Activated naive CD8-positive, alpha-beta T cell treated with anti-CD3 and anti-CD28 coated beads for 36 hours (primary cell): ENCODE data around the gene MACROD1. TPM values are rescaled to one million over a fixed set of nuclear protein-coding genes. Genes with fewer than 3 reads are reported as not detected.

Experiments used
- DNase-seq: peaks from one replicate; pipeline ENCODE4 v3.0.0; 2021
- H3K27ac Mint-ChIP-seq: one replicate; pipeline ENCODE4 v1.8.0; 2022; ENCODE audit warnings: mild to moderate bottlenecking, moderate library complexity, mixed read lengths
- H3K27me3 Mint-ChIP-seq: one replicate; pipeline ENCODE4 v1.8.0; 2022; ENCODE audit warnings: mild to moderate bottlenecking, mixed read lengths
- H3K36me3 Mint-ChIP-seq: one replicate; pipeline ENCODE4 v1.8.0; 2021; ENCODE audit warnings: mild to moderate bottlenecking, mixed read lengths
- H3K4me1 Mint-ChIP-seq: one replicate; pipeline ENCODE4 v1.8.0; 2021; ENCODE audit warnings: mixed read lengths
- H3K4me3 Mint-ChIP-seq: one replicate; pipeline ENCODE4 v1.8.0; 2022; ENCODE audit warnings: mild to moderate bottlenecking, moderate library complexity, mixed read lengths
- H3K9me3 Mint-ChIP-seq: one replicate; pipeline ENCODE4 v1.8.0; 2022; ENCODE audit warnings: mixed read lengths
- total RNA-seq, 2 experiments: library from RNA; stranded (reverse); gene quantifications; one replicate each; pipeline ENCODE4 v1.2.3, GENCODE V29; 2021

MACROD1 gene
- total RNA-seq, 2 experiments from 2014 or later, result 27.6 to 29.6 TPM

GRCh38 chr11:64201543-64201942, 35.6 kb upstream of the MACROD1 start:
- H3K4me3 Mint-ChIP-seq, result no peak overlapping the region
- no peaks in the 10 kb centered on the region for H3K27me3 Mint-ChIP-seq
- peaks cover 25% of the 10 kb centered on the region for H3K4me1 Mint-ChIP-seq
- H3K9me3 Mint-ChIP-seq, result no peaks in the 10 kb centered on the region
- H3K27ac Mint-ChIP-seq, result peak overlapping the region; percentile 3
- peaks cover 35% of the 10 kb centered on the region for H3K36me3 Mint-ChIP-seq
- no peak for DNase-seq

- no peaks in the 10 kb centered on the region for H3K27me3 Mint-ChIP-seq
- DNase-seq, result no peak
- peak overlapping the region; percentile 58 for H3K27ac Mint-ChIP-seq
- peaks cover 32% of the 10 kb centered on the region for H3K36me3 Mint-ChIP-seq
- peaks cover 14% of the 10 kb centered on the region for H3K4me1 Mint-ChIP-seq
- no peak overlapping the region for H3K4me3 Mint-ChIP-seq
- no peaks in the 10 kb centered on the region for H3K9me3 Mint-ChIP-seq
Observed at GRCh38 chr11:64198511-64198910, 32.6 kb upstream of the MACROD1 start.

GRCh38 chr11:64196626-64197025, 30.7 kb upstream of the MACROD1 start:
- Mint-ChIP-seq H3K9me3 (no peaks in the 10 kb centered on the region), H3K4me3 (no peak overlapping the region), H3K4me1 (peaks cover 15% of the 10 kb centered on the region), H3K36me3 (peaks cover 39% of the 10 kb centered on the region), H3K27me3 (no peaks in the 10 kb centered on the region), H3K27ac (no peak overlapping the region)
- no peak for DNase-seq

DNA sequence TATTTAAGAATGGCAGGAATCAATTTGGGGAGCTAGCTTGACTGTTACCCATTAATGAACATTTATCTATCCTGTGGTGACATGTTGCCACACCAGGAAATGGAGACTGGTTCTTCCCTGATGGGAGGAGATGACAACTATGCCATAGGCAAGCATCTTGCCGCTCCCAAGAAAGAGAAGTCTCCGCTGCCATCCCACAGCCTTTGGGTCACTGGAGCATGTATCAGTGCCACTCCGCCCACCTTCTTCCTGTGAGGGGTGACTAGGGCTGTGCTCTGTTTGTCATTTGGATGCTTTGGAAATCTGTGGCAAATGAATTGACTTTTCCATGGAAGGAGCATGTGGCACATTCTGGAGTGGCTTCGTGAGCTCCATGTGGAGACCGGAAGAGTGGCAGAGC, 26.5 kb upstream of the MACROD1 start:
- DNase-seq, result no peak
- no peaks in the 10 kb centered on the region for H3K9me3 Mint-ChIP-seq
- peaks cover 42% of the 10 kb centered on the region for H3K36me3 Mint-ChIP-seq
- peaks cover 24% of the 10 kb centered on the region for H3K4me1 Mint-ChIP-seq
- H3K27me3 Mint-ChIP-seq, result no peaks in the 10 kb centered on the region
- no peak overlapping the region for H3K4me3 Mint-ChIP-seq
- H3K27ac Mint-ChIP-seq, result peak overlapping the region; percentile 42

DNA sequence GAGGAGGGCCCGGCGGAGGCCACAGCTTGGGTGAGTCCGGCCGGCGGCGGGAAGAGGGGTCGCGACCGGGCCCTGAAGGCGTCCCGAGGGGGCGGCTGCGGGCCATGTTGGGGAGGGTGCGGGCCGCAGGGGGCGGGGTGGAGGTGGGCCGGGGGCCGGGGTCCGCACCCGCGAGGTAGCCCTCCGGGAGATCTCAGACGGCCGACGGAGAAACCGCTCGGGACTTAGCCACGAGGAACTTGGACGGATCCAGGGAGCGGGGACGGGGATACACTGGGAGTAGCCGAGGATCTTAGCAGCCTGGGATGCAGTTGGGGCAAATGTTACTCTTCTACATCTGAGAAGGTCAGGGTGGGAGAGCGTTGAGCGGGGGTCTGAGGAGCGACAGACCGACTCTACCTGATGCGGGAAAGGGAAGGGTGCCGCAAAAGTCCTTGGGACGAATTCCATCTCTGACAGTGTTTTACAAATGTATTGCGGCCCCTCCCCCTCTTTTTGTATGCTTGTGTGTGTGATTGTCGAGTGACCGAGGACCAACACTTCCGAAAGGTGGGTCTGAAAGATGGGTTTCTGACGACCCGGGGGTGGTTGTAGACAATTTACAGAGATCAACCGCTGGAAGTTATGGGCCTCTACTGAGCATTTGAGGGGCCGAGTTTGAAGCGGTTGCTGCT, 20.7 kb upstream of the MACROD1 start:
- no peak overlapping the region for H3K27ac Mint-ChIP-seq
- H3K4me1 Mint-ChIP-seq, result peaks cover 25% of the 10 kb centered on the region
- DNase-seq, result peak; percentile 61
- H3K36me3 Mint-ChIP-seq, result peaks cover 19% of the 10 kb centered on the region
- H3K9me3 Mint-ChIP-seq, result no peaks in the 10 kb centered on the region
- H3K4me3 Mint-ChIP-seq, result peak overlapping the region; percentile 94
- H3K27me3 Mint-ChIP-seq, result no peaks in the 10 kb centered on the region

GRCh38 chr11:64185693-64186491, 20.0 kb upstream of the MACROD1 start, which contains the start of gene STIP1:
Gene STIP1 (plus strand): TSS chr11:64186171. CDS start chr11:64186262, 91 bp downstream.
- H3K27ac Mint-ChIP-seq, result peak within 1 kb of the TSS; percentile 98
- no peaks in the 10 kb centered on the region for H3K27me3 Mint-ChIP-seq
- peaks cover 31% of the 10 kb centered on the region for H3K4me1 Mint-ChIP-seq
- peak within 1 kb of the TSS; percentile 94 for H3K4me3 Mint-ChIP-seq
- no peaks in the 10 kb centered on the region for H3K9me3 Mint-ChIP-seq
- peak; percentile 98 for DNase-seq
- peaks cover 19% of the 10 kb centered on the region for H3K36me3 Mint-ChIP-seq

GRCh38 chr11:64185175-64185692, 19.3 kb upstream of the MACROD1 start:
- DNase-seq, result no peak
- no peaks in the 10 kb centered on the region for H3K9me3 Mint-ChIP-seq
- H3K4me3 Mint-ChIP-seq, result peak overlapping the region; percentile 94
- H3K4me1 Mint-ChIP-seq, result peaks cover 33% of the 10 kb centered on the region
- H3K27me3 Mint-ChIP-seq, result no peaks in the 10 kb centered on the region
- H3K27ac Mint-ChIP-seq, result peak overlapping the region; percentile 98
- peaks cover 15% of the 10 kb centered on the region for H3K36me3 Mint-ChIP-seq

- no peak for DNase-seq
- Mint-ChIP-seq H3K27ac (no peak overlapping the region), H3K4me3 (peak overlapping the region; percentile 94), H3K4me1 (peaks cover 30% of the 10 kb centered on the region), H3K36me3 (peaks cover 10% of the 10 kb centered on the region), H3K9me3 (no peaks in the 10 kb centered on the region), H3K27me3 (no peaks in the 10 kb centered on the region)
Observed at GRCh38 chr11:64183890-64184289, 18.0 kb upstream of the MACROD1 start.

DNA sequence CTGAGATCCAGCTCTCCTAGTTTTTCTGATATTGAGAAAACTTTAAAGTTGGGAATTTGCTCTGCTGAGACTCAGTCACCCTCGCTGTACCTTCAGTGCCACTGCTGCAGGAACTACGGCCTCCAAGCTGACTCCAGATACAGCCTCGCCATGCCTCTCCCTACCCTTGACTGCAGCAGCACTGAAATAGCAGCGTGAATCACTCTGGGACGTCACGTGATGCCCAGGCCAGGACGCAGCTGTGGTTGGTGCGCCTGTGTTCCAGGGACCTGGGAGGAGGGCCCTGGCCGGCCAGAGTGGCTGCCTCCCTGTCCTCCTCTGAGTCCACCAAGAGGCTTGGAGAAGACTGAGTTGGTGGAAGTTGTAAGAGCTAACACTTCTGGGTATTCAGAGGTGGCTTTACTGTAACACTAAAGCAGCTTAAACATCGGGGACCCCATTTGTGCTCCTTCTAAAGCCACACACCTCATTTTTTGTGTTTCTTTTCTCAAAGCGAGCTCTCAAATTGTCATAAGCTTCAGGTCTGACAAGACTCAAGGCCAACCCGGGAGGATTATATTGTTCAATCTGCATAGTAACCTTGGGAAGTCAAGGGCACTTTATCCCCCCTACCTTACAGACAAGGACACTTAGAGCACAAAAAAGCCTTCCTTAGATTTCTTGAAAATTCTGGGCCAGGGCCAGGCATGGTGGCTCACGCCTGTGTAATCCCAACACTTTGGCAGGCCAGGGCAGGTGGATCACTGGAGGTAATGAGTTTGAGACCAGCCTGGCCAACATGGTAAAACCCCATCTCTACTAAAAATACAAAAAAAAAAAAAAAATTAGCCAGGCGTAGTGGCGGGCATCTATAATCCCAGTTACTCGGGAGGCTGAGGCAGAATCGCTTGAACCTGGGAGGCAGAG, 15.8 kb upstream of the MACROD1 start:
- no peaks in the 10 kb centered on the region for H3K27me3 Mint-ChIP-seq
- peak overlapping the region; percentile 47 for H3K4me3 Mint-ChIP-seq
- peaks cover 11% of the 10 kb centered on the region for H3K36me3 Mint-ChIP-seq
- peak overlapping the region; percentile 30 for H3K27ac Mint-ChIP-seq
- H3K9me3 Mint-ChIP-seq, result no peaks in the 10 kb centered on the region
- peak; percentile 53 for DNase-seq
- H3K4me1 Mint-ChIP-seq, result peaks cover 41% of the 10 kb centered on the region

DNA sequence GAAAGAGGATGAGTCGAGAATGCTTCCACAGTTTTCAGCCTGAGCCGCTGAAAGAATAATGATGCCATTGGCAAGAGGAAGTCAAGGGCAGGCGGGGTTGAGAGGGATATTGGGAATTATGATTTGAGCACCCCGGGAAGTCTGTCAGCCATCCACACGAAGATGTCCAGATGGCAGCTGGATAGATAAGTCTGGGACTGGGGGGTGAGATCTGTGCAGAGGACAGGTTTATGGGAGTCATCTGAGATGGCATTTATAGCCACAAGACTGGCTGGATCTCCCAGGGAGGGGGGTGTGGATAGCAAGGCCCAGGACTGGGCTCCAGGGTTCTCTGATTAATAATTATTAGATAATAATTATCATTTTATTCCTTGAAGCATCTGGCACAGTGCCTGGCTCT, 15.0 kb upstream of the MACROD1 start:
- Mint-ChIP-seq H3K4me3 (no peak overlapping the region), H3K27ac (no peak overlapping the region), H3K27me3 (no peaks in the 10 kb centered on the region), H3K9me3 (no peaks in the 10 kb centered on the region), H3K36me3 (peaks cover 9% of the 10 kb centered on the region), H3K4me1 (peaks cover 43% of the 10 kb centered on the region)
- DNase-seq, result no peak

- no peak for DNase-seq
- Mint-ChIP-seq H3K27me3 (no peaks in the 10 kb centered on the region), H3K9me3 (peaks cover 2% of the 10 kb centered on the region), H3K4me3 (no peak overlapping the region), H3K4me1 (peaks cover 41% of the 10 kb centered on the region), H3K27ac (no peak overlapping the region), H3K36me3 (peaks cover 10% of the 10 kb centered on the region)
Observed at GRCh38 chr11:64178951-64179639, 13.2 kb upstream of the MACROD1 start.

GRCh38 chr11:64178203-64178602, 12.3 kb upstream of the MACROD1 start:
- Mint-ChIP-seq H3K36me3 (peaks cover 15% of the 10 kb centered on the region), H3K4me3 (no peak overlapping the region), H3K27me3 (no peaks in the 10 kb centered on the region), H3K27ac (no peak overlapping the region), H3K4me1 (peaks cover 34% of the 10 kb centered on the region), H3K9me3 (peaks cover 3% of the 10 kb centered on the region)
- no peak for DNase-seq

GRCh38 chr11:64176751-64177150, 10.8 kb upstream of the MACROD1 start:
- Mint-ChIP-seq H3K27me3 (no peaks in the 10 kb centered on the region), H3K4me3 (no peak overlapping the region), H3K27ac (no peak overlapping the region), H3K36me3 (peaks cover 13% of the 10 kb centered on the region), H3K4me1 (peaks cover 28% of the 10 kb centered on the region), H3K9me3 (peaks cover 3% of the 10 kb centered on the region)
- no peak for DNase-seq

DNA sequence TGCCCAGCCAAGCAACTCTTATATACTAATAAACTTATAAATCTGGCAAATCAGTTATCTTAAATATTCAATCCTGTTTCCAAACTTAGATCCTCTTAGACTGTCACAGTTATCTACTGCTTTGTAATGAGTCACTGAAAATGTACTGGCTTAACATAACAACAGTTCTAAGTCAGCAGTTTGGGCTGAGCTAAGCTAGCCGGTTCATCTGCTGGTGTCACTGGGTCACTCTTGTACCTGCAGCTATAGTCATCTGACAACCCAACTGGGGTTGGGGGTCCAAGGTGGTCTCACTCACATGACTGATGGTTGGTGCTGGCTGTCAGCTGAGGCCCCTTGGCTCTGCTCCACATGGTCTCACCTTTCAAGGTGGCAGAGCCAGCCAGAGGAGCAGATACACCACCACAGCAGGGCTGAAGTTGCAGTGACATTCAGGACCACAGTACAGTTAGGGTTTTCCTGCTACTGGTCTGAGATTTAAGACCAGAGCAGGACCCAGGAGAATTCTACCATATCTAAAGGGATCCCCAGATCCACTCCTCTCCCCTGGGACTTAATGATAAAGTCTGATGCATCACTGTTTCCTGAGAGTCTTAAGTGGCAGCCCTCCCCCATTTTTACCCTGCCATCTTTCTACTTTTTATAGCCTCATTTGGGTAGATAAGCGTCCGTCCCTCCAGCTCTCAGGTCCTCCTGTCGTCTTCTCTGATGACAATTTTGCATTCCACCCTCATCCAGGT, 7.9 kb upstream of the MACROD1 start:
- Mint-ChIP-seq H3K9me3 (peaks cover 3% of the 10 kb centered on the region), H3K27me3 (no peaks in the 10 kb centered on the region), H3K36me3 (peaks cover 13% of the 10 kb centered on the region), H3K4me1 (peaks cover 16% of the 10 kb centered on the region), H3K27ac (no peak overlapping the region), H3K4me3 (no peak overlapping the region)
- no peak for DNase-seq
